Right kidney (tissue), 1 donor: ENCODE results near the gene SEC16A.
A peak's percentile ranks its signal among the peaks of the same experiment; 100 is the strongest.

Source experiments
- DNase-seq: peaks from one replicate; pipeline ENCODE4 v3.0.0-alpha.2; 2016

The SEC16A gene

GRCh38 chr9:136502196-136502595 is 19.4 kb upstream of the SEC16A start:
- DNase-seq, result no peak

DNA sequence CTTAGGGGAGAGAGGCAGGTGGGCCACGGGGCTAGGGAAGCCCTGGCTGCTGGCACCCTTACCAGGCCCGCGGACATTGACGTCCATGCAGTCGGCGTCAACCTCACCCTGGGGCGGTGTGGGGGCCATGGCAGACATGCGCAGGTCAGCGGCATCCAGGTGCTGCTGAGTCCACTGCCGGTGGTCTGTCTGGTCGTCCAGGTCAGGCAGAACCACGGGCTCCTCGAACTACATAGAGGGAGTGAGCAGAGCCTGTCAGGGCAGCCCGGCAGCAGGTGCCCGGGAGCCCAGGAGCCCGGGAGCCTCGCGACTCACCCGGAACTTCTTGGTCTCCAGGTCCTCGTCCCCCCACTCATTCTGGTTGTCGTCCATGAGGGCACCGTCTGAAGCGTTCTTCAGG is 18.8 kb upstream of the SEC16A start:
- no peak for DNase-seq

DNA sequence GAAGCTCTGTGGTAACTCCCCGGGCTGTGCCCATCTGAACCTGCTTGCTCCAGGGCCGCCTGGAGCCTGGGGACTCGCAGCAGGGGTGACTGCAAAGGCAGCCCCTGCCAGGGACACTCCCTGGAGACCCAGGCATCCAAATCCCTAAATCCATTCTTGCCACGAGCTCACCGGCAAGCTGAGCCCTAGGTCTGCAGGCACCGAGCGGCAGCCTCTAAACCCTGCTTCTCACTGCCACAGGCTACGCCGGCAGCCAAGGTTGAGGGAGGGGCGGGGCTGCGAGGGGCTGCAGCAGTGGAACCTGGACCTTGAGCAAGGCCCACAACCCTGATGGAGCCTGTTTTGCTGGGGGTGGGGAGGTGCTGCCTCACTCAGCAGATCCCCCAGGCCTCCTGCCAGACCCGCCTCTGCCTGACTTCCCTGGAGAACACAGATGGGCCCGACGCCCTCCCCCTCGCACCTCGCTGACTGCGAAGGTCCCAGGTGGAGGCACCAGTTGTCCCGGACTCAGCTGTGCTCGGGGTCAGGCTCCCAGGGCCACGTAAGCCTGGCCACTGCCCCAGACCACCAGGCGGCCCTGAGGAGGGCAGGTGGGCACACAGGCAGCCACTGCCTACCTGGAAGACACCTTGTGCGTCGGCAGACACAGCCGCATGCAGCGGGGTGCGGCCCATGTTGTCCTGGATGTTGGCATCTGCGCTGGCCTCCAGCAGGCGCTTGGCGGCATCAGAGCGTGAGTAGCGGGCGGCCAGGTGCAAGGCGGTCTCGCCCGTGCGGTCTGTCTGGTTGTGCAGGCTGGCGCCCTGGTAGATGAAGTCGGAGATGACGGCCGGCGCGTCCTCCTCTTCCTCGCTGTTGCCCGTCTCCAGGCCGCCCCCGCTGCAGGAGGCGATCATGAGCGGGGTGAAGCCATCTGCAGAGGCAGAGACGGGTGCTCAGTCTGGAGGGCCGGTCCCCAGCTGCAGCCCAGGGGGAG is 17.4 kb upstream of the SEC16A start:
- DNase-seq, result no peak

GRCh38 chr9:136499071-136499934 is 16.5 kb upstream of the SEC16A start:
- no peak for DNase-seq

DNA sequence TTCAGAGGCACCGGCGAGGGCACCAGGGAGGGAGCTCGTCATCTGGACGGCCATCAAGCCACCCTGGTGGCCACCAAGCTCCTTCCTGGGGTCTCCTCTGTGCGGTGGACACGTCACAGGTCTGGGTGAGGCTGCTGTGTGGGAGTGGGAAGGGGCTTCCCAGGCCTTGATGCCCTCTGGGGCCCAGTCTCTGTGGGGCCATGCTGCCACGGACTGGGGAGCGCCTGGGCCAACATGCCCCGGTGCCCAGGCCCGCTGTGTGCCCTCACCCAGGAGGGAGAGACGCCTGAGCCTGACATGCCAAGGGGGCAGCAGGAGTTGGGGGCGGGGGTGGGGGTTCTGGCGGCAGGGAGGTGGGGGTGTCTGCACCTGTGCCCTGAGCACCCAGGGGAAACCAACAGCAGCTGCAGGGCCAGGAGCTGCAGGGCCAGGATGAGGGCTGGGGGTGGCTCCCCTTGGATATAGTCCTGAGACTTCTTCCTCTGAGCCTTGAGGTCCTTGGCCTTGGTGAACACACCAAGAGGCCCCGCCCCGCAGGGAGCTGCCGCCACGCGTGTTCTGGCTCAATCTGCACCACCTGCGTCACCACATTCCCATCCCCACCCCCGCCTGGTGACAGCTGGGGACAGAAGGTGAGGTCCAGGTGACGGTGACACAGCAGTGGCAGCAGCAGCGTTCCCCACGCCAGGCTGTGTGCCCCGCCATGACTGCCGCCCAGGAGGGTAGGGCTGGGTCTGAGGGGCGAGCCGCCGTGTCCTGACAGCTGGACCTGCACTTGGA is 15.3 kb upstream of the SEC16A start:
- no peak for DNase-seq

GRCh38 chr9:136496801-136497620 is 14.2 kb upstream of the SEC16A start:
- no peak for DNase-seq

DNA sequence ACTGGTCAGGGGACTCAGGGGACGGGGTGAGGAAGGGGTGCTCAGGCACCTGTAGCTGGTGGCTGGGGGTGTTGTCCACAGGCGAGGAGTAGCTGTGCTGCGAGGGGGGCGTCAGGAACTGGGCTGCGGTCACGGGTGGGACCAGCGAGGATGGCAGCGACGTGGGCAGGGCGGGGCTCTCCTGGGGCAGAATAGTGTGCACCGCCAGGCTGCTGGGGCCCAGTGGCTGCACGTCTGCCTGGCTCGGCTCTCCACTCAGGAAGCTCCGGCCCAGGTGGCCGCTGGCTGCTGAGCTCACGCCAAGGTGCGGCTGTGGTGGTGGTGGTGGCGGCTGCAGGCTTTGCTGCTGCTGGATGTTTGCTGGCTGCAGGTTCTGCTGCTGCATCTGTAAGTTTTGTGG is 13.3 kb upstream of the SEC16A start:
- no peak for DNase-seq

DNA sequence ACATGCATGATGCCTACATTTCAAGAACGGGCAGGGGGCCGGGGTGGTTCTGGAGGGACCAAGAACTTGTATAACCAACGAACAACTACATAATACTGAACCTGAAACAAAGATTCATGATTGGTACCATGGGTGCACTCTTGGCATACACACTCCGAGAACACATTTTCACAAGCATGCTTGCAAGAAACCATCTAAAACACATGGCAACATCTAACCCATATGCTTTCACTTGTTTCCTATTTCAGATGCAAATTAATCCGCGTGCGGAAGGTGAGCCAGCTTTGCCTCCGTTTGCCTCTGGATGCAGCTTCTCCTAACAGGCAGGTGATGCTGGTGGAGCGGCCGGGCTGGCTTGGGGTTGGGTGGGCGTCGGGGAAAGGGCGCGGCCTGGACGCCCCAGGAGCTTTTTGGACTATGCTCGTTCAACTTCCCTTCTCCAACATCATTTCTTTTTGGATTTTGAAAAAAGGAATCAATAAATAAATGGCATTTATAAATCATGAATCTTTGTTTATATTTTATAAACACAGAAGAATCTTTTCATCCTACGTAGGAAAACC is 12.5 kb upstream of the SEC16A start:
- DNase-seq, result no peak

DNA sequence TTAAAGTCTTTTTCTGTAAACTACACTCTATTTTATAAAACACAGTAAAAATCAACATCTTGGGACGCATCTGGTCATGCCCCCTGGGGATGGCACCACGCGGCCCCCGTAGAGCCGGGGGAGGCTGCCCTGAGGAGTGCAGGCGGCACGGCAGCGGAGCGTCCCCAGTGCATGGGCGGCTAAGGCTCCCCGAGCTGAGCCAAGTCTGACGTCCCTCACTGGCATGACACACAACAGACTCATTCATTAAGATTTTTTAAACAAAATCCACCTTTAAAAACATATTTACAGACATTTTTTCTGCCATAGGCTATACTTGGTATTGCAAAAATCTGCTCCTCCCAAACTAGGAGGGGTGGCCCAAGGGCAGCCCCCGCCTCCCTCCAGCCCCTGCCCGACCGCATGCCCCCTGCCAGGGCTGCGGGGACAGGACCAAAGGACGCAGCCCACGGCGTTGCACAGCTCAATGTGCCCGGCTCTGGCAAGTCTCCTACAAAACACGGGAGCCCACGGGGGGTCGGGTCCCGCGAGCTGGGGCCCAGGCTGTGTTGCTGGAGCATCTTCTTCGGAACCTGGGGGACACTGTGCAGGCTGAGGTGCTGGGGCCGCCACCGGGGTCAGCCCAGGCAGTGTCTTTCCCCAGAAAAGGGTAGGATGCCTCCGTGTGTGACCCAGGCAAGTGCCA is 11.8 kb upstream of the SEC16A start:
- no peak for DNase-seq

- no peak for DNase-seq
These were observed 11.2 kb upstream of the SEC16A start for GRCh38 chr9:136494012-136494411.

DNA sequence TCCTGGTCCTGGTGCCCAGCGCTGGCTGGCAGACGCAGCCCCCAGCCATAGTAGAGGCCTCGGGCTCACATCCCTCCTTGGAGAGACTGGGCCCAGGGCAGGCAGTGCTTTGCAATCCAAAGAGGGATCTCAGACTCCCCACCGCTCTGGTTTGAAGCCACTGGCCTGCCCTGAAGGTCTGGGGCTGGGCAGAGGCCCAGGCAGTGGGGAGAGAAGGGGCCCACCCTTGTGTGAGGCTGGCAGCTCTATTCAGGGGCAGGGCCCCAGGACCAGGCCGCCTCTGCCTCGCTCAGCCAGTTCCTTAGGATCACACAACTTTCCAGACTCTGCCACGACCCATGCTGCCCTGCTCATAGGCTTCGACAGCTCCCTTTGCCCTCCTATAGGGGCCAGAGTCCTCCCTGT is 10.7 kb upstream of the SEC16A start:
- no peak for DNase-seq

GRCh38 chr9:136492978-136493522 is 10.2 kb upstream of the SEC16A start:
- no peak for DNase-seq

DNA sequence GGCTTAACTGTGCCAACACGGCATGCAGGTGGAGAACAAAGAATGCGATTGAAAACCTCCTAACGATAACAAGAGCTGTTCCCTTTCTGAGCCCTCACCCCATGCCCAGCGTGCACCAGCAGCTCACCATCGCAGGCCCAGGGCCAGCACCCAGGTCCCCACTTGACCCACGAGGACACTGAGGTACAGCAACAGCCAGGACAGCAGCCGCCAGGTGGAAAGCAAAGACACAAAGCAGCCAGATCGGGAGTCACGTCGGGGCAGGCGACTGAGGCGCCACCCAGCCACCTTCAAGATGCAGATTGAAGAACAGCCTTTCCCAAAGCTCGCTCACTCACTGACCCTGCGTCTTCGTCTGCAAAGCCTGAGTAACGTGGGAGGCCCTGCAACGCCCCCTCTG is 6.9 kb upstream of the SEC16A start:
- no peak for DNase-seq

DNA sequence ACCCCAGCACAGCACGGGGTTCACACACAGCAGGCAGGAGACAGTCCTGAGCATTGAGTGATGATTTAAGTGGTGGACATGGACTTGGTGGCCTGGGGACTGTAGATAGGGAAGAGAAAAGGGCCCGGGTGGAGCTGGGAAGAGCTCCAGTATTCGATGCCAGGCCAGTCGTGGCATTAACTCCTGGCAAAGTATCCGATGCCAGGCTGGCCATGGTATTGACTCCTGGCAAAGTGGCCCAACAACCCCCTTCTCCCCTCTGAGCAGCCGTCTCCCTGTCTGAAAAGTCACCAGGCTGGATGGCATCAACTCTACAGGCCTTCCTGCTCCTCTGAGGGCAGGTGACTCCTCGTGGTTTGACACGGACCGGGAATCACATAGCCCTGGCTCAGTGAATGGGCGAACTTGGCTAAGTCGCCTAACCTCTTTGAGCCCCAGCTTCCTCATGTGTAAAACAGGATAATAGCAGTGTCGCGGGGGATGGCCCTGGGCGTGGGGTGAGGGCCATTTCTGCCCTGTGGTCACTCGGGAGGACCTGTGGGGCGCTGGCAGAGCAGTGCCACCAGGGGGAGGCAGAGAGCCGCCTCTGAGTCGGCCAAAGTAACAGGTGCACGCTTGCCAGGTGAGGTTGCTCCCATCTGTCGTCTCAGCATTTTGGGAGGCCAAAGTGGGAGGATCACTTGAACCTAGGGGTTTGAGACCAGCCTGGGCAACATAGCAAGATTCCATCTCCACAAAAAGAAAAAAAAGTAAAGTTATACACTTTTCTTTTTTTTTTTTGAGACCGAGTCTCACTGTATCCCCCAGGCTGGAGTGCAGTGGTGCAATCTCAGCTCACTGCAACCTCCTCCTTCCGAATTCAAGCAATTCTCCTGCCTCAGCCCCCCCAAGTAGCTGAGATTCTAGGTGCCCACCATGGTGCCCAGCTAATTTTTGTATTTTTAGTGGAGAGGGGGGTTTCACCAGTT is 5.7 kb upstream of the SEC16A start:
- peak; percentile 69 for DNase-seq

- no peak for DNase-seq
These were observed 4.8 kb upstream of the SEC16A start for GRCh38 chr9:136487672-136488071.

GRCh38 chr9:136486823-136487620 is 4.2 kb upstream of the SEC16A start:
- no peak for DNase-seq

DNA sequence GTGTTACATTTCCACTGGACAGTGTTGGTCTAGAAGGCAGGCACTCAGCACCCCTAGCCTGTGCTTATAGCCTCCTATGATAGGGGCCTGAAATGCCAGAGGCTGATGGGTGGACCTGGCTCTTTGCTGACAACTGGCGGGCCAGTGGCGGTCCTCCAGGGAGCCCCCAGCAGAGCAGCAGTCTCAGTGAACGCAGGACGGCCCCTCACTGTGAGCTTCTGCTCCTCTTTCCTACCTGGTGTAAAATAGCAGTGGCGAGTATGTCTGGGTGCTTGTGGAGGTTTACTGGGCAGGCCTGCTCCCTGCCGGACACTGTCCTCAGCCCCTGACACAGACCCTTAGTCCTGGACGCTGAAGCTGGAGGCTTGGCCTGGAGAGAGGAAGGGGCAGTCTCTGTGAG is 3.3 kb upstream of the SEC16A start:
- no peak for DNase-seq
